Dermis blood vessel endothelial cell (primary cell): Measurements from ENCODE around the gene TNFRSF8. TPM values are rescaled to one million over a fixed set of nuclear protein-coding genes. Genes with fewer than 3 reads are reported as not detected.
A peak's percentile ranks its signal among the peaks of the same experiment; 100 is the strongest.

Experiments used
- DNase-seq: peaks from one replicate; pipeline ENCODE4 v3.0.0; 2010
- total RNA-seq: library from RNA; depleted of rRNA; stranded (reverse); fragments of >200 nt; gene quantifications from 2 replicates; pipeline ENCODE4 v1.2.3, GENCODE V29; 2014

TNFRSF8 gene
- total RNA-seq, 1 donor from 2014 or later: 0.34 TPM

DNA sequence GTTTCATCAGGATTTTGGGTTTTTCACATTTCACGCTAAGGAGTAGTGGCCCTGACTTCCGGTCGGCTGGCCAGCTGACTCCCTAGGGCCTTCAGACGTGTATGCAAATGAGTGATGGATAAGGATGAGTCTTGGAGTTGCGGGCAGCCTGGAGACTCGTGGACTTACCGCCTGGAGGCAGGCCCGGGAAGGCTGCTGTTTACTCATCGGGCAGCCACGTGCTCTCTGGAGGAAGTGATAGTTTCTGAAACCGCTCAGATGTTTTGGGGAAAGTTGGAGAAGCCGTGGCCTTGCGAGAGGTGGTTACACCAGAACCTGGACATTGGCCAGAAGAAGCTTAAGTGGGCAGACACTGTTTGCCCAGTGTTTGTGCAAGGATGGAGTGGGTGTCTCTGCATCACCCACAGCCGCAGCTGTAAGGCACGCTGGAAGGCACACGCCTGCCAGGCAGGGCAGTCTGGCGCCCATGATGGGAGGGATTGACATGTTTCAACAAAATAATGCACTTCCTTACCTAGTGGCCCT, 80.6 kb downstream of the TNFRSF8 start:
- peak; percentile 85 for DNase-seq

DNA sequence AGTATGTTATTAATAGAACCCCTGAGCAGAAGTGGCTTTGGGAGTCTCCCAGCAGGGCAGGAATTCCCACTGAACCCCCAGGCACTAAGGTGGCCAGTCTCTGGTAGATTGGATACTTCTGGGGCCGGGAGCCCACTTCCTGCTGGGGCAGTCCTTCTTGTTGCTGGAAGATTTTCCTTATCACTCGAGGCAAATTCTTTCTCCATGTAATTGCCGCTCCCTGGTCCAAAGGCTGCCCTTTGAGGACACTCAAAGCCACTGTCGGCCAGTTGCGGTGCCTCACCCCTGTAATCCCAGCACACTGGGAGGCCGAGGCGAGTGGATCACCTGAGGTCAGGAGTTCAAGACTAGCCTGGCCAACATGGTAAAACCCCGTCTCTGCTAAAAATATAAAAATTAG, 81.1 kb downstream of the TNFRSF8 start:
- DNase-seq: no peak

DNA sequence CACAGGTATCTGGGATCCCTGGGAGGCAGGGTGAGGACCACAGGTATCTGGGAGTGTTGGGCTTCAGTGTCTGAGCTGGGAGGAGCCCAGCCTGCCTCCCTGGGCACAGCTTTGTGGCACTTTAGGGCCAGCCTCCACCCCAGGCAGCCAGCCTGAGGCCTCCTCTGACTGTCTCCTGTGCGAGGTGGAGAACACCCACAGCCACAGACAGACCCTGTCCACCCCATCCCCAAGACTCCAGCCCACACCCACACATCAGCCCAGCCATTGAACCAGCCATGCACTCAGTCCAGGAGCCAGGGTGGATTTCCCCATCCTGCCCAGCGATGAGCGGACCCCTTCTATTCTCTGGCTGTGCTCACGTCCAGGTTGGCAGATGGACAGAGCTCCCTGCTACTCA, 81.9 kb downstream of the TNFRSF8 start:
- no peak for DNase-seq

GRCh38 chr1:12145616-12146342, 82.7 kb downstream of the TNFRSF8 start:
- no peak for DNase-seq

DNA sequence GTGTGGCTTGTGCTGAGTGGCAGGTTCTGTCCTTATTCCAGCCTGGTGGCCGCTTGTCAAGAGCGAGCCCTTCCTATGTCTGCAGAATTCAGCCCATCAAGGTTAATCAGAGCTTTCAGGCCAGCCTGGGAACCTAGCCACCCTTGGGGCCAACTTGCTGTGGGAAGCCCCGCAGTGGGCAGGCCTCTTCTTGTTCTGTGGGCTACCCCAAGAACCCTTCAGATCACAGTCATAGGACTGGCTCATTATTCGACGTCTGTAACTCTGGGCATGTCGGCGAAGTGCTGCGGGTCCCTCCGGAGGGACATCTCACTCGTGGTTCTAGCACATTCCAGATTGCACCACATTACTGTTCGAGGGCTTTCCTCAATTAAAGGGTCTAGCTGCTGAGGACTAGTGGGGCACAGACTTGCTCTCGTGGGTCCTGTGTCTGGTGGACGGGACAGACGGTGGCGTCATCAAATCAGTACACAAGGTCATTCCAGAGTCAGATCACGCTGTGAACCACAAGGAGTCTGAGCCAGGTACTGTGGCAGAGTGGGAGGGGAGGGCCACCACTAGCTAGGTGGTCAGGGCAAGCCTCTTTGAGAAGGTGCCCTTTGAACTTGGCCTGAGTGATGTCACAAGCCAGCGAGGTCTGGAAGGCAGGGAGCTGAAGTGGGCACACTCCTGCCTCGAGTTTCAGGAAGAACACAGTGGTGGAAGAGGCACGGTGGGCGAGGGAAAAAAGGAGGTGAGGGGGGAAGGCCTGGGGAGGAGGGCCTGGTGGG, 83.4 kb downstream of the TNFRSF8 start:
- DNase-seq: no peak

- peak; percentile 91 for DNase-seq
Observed at GRCh38 chr1:12147201-12147701, 84.1 kb downstream of the TNFRSF8 start.

DNA sequence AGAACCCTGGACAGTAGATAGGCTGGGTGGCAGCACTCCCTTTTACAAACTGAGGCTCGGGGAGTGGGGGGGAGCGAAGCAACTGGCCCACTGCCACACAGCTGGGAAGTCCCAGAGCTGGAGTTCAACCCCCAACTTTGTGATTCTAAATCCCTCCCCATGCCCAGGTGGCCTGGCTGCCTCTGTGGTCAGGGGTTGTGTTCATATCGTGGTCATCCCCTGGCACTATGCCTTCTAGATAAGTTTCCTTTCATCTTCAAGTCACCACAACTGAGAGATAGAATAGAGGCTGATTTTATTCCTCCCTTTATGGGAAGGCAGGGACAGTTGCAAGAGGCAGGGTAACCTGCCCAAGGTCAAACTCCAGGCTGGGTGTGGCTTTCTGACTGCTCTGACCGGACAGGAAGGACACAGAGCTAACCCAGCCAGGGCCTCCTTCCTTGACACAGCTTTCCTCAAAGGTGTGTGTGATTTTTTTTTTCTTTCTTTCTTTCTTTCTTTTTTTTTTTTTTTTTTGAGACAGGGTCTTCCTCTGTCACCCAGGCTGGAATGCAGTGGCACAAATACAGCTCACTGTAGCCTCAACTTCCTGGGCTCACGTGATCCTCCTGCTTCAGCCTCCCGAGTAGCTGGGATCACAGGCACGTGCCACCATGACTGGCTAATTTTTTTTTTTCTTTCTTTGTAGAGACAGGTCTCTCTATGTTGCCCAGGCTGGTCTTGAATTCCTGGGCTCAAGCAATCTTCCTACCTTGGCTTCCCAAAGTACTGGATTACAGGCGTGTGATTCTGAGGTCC, 85.3 kb downstream of the TNFRSF8 start:
- peak; percentile 43 for DNase-seq

DNA sequence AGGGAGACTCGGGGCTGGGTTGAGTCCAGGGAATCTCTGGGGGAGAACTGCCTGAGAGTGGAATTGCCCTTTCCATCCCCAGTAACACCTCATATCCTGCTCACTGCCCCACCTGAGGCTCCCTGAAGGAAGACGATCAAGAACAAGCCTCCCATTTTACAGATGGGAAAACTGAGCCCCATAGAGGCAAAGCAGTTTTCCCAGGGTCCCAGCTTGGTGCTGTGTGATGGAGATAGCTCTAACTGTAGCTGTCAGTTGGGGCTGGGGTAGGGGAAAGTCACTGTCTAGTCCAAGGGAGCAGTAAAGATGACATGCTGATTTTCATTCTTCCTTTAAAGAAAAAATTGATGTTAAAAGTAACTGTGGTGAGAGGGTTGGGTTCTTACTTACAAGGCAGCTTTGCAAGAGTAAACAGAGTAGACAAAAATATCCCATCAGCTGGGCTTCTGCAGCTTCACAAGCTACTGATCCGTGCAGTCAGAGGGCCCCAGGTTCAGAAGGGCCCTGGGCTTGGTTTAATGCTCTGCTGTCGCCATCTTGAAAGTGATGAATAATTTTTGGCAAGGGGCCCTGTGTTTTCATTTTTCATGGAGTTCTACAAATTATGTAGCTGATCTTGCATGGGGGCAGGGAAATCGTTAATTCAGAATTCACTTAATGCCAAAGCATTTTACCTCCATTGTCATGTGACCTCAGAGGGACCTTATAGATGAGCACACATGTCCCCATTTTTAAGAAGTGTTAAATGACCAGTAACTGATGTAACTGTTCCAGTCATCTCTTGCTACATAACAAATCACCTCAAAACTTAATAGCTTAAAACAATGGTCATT, 86.1 kb downstream of the TNFRSF8 start:
- no peak for DNase-seq

GRCh38 chr1:12149791-12150175, 86.7 kb downstream of the TNFRSF8 start:
- no peak for DNase-seq

DNA sequence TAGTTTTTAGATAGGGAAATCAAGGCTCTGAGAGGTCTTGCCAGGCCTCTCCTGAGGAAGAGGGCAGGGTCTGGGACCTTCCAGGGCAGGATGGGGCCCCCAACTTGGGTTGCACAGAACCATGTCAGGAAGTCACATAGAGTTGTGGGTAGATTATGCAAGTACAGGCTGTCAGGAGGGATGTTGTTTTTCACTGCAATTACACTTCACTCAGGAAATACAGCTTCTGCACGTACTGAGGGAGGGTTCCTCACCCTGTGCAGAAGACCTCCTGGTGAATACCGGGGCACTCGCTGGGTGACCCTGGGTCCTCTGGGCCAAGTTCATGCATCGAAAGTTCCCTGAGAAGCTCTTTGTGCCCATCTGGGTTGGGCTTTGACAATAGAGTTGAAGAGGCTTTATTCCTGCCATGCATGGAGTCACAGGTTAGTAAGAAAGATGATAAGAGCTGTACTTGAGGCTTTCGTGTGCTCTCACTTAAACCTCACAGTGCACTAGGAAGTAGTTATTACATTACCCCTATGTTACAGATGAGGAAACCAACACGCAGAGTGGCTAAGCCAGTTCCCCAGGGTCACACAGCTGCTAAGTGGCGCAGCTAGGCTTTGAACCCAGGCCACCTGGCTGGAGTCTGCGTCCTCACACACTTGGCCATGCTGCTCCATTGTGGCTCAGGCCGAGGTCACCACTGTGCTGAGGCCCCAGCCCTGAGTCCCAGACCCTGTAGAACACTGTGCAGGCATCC, 87.5 kb downstream of the TNFRSF8 start:
- DNase-seq: no peak

DNA sequence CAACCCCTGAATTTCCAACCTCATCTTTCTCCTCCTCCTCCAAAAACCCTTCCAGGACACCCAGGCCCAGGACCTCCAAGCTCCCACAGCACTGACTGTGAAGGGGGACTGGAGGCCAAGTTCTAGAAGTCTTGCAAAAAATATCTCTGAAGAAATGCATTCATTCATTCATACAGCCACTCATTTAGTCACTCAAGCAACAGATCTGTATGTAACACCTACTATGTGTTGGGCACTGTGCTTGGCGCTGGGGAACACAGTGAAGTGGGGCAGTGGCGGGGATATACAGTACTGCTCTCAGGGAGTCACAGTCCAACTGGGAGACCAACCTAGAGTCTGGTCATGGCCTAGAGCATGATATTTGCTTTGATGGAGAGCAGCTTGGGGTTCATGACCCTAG, 88.4 kb downstream of the TNFRSF8 start:
- DNase-seq: no peak

- no peak for DNase-seq
Observed at GRCh38 chr1:12152113-12152891, 89.2 kb downstream of the TNFRSF8 start.

DNA sequence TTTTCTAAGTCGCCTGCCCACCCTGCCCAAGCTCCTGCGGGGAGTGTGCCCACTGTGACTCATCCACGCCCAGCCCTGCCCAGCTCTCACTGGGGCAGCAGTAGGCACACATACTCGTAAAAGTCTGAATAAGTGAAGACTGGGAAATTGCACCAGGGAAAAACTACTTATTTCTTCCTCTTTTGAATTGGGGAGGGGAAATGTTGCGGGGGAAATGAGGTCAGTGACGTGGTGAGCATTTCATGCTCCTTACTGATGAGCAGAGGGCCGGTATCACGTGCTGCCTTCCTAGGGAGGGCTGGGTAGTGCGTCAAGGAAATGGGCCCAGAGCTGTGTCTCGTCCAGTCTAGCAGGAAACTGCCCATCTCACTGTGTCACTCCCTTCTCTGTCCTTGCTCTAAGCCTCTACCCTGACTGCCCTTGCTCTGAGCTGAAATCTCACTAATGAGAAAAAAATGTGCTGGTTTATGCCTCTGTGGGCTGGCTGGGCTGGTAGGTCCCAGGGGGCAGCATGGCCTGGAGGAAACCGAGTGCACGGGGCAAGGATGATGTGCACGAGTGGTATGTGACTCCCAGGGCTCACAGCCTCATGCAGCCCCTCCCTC, 90.2 kb downstream of the TNFRSF8 start:
- DNase-seq: peak; percentile 63

- no peak for DNase-seq
Observed at GRCh38 chr1:12155328-12155727, 92.2 kb downstream of the TNFRSF8 start.

DNA sequence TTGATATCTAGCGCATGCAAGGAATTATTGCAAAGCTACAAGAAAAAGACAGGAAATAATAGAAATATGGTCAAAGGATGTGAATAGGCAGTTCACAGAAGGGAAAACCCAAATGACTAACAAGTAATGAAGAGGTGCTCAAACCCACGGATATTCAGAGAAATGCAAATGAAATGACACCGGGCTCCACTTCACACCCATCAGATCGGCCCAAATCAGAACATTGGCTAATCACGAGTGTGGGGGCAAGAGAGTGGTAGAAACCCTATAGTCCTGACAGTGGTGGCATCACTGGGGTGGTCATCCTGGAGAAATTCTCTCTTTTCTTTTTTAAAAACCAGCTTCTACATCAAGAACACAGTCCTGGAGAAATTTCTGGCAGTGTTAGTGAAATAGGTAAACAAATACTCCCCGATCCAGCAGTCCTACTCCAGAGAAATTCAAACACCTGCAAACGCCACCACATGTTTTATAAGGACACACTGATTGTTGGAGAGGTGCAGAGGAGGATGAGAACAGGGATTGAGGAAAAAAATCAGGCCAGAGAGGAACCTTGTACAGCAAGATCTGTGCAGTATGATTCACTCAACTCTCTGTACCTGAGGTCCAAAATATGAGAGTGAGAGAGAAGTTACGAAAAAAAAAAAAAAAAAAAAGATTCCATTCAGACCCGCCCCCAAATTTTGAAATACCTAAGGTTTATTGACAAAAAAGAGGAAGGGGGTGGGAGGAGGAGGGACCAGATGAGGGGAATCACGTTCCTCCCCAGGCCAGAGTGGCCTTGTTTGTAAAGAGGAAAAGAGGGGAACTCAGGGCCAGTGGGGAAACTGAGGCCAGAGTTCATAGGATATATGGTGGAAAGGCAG, 94.5 kb downstream of the TNFRSF8 start:
- DNase-seq: peak; percentile 21

DNA sequence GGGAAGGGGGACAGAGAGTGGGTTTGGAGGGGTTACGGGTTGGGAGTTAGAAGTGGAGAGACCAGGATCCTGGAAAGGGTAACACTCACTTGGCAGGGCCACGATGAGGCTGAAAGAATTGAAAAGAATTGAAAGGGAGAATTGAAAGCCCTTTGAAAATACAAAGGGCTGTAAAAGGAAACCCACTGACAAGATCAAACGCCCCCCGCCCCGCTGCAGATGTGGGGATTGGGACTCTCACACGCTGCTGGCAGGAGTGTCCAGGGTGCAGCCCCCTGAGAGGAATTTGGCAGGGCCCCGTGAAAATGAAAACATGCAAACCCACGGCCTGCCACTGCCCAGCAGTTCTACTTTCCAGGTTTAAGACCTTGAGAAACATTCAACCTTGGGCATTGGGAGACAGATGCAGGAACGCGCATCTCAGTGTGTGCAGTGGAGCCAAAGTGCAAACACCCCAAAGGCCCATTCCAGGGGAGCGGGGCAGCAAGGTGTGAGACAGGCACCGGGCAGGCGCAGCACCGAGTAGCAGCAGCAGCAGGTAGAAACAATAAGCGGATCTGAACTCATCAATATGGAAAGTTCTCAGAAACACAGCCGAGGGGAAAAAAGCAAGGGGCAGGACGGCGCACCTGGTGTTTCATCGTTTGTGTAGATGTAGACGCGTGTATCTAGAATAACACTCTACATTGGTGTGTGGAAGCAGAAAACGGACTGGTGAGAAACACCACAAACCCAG, 95.4 kb downstream of the TNFRSF8 start:
- DNase-seq: no peak

GRCh38 chr1:12159816-12160215, 96.7 kb downstream of the TNFRSF8 start:
- DNase-seq: no peak

DNA sequence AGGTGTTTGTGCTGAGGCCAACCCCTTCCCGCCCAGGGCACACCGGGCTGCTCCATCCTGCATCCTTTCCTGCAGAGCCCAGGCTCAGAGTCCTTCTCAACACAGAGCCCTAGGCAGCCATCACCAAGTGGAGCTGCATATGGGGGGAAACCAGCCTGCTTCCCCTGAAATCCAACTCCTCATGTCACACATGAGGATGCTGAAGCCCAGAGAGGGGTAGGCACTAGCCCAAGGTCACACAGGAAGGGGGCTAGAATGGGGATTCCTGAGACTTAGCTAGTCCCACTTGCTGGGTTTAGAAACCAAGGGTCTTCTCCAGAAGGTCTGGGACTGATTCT, 98.2 kb downstream of the TNFRSF8 start:
- no peak for DNase-seq
